Transverse colon (tissue), 4 donors: Measurements from ENCODE around the gene CENPB.

Experiments used
- CTCF ChIP-seq, 5 experiments: fragments of 200-600 bp in 3 of 5; fragments of 450-650 bp in 2 of 5; sonication (generic) in 3 of 5; IDR thresholded peaks; 1 replicate in 2 of 5; 2 replicates in 3 of 5; pipeline ENCODE4 v1.5.1; 2016 to 2017; ENCODE audit warnings: antibody characterized with exemption in 5 of 5, inconsistent platforms in 3 of 5, mild to moderate bottlenecking in 2 of 5, moderate library complexity in 1 of 5
- EP300 ChIP-seq: sonication (generic); formaldehyde crosslinking; IDR thresholded peaks from one replicate; pipeline ENCODE4 v1.6.1; 2017; ENCODE audit warnings: antibody characterized with exemption, low read depth
- POLR2A ChIP-seq: fragments of 450-650 bp; IDR thresholded peaks from one replicate; pipeline ENCODE4 v1.6.1; 2016; ENCODE audit warnings: antibody characterized with exemption, mild to moderate bottlenecking, moderate library complexity
- POLR2AphosphoS5 ChIP-seq, 3 donors: sonication (generic); formaldehyde crosslinking; IDR thresholded peaks; one replicate each; pipeline ENCODE4 v1.6.1; 2016; ENCODE audit warnings: antibody characterized with exemption in 3 of 3

- TF ChIP-seq CTCF (IDR thresholded peaks at IDR 0.05), result no peak
- no peak for TF ChIP-seq POLR2AphosphoS5 (IDR thresholded peaks at IDR 0.05)
- no peak for TF ChIP-seq POLR2A
- no peak for TF ChIP-seq EP300
Observed at GRCh38 chr20:3828798-3829197, 42.3 kb upstream of the CENPB start.
